ENCODE data around the gene DLL3.
"Not testable (repeated sequence)": the region's sequence is repeated elsewhere in the genome, so short reads cannot be mapped to it uniquely, and the experiment has no call there.

The DLL3 gene

GRCh38 chr19:39498798-39499642 is at the start of gene DLL3:
Gene DLL3, plus strand, starts transcription at chr19:39498947. Its CDS starts 28 bp downstream, at chr19:39498975.
- no peak for DNase-seq

DNA sequence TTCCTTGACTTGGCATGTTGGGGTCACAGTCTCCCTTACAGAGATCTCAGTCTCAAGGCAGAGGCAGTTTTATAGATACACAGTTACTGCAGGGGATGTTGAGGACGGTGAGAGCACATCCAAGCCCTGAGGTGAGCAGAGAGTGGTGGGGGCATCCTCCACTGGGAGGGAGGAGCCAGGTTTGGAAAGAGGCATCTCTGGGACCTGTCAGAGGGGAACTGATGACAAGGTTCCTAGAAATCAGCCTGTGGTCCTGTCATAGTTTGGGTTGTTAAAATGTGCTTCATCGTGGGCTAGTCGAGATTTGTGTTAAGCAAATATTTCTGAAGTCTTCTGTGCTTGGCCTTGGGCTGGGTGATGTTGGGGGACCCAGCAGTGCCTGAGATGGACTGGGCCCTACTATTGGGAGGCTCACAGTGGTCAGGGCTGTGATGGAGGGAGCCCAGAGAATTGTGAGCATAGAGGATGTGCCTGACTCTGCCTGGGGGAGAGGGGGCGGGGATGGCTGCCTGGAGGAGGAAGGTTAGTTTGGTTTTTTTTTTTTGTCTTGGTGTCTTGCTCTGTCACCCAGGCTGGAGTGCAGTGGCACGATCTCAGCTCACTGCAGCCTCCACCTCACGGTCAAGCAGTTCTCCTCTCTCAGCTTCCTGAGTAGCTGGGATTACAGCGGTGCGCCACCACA is 49.5 kb upstream of the DLL3 start:
- DNase-seq, result no peak

- DNase-seq, result not testable (repeated sequence)
These were observed 47.5 kb upstream of the DLL3 start for GRCh38 chr19:39451257-39451656.

- no peak for DNase-seq
These were observed 35.3 kb upstream of the DLL3 start for GRCh38 chr19:39463403-39463802.

DNA sequence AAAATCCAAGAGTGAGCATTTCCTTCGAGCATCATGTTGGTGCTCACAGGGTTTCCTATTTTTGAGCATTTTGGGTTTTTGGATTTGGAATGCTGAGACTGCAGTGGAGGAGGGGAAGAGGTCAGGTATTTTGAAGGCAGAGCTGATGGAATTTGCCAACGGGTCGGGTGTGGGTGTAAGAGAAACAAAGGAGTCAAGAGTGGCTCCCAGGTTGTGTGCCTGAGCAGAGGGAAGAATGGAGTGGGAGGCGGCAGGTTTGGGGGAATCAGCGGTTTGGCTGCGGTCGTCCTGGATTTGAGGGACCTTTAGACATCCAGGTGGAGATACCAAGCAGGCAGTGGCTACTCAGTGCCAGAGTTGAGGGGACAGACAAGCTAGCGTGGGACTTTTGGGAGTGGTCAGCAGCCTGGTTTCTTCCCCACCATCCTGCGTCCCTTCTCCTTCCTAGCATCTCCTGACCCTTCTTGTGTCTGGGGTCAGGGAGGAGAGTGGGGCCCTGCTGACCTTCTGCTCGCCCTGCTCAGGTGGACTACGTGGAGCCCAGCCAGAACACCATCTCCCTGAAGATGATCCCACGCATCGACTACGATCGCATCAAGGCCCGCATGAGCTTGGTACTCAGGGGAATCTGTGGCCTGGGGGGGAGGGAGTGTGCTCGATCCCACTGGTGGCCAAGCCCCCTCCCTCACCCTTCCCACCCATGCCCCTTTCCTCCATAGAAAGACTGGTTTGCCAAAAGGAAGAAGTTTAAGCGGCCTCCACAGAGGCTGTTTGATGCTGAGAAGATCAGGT is 32.6 kb upstream of the DLL3 start:
- no peak for DNase-seq

DNA sequence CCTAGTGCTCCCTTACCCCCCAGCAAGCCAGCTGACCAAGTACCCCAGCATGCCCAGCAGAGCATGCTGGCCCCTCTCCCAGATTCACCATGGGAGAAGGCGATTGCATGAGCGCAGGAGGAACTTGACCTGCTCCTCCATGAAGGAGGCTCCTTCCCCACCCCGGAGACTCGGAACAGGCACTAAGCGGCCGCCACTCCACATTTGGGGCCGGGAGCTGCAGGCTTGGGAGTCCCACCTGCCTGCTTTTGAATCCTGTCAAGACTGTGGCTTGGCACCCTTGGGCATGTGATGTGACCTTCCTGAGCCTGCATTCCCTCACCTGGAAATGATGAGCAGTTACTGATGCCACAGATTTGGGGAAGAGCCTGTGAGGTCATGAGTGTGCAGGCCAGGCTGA is 30.8 kb upstream of the DLL3 start:
- no peak for DNase-seq

- no peak for DNase-seq
These were observed 29.7 kb upstream of the DLL3 start for GRCh38 chr19:39469036-39469435.

- no peak for DNase-seq
These were observed 29.2 kb upstream of the DLL3 start for GRCh38 chr19:39469567-39469966.

- DNase-seq, result no peak
These were observed 27.9 kb upstream of the DLL3 start for GRCh38 chr19:39470724-39471339.

DNA sequence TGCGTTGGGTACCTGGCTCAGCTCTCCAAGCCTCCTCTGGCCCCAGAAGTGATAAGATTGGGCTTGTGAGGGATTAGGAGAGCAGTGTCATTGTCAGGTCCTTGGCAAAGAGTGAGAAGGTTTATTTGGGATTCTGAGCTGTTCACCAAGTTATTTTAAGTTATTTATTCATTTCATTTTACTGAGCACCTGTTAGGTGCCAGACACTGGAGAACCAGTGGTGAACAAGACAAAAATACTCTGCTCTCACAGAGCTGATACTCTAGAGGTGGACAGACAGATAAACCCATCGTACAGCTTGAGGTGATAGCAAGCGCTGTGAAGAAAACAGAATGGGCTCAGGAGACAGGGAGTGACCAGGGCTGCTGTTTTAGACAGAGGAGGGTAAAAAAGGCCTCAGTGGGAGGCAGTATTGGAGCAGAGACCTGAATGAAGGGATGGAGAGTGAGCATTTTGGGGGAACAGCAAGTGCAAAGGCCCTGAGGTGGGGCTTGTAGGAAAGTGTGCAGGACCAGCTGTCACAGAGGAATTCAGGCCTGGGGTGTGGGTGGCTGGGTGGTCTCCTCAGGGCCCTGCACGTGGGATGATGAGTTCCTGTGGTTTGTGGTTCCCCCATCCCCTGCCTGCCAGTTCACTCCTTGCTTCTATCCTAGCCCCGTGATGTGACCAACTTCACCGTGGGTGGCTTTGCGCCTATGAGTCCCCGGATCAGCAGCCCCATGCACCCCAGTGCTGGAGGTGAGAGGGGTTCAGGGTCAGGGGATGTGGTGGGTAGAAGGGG is 26.8 kb upstream of the DLL3 start:
- DNase-seq, result no peak

DNA sequence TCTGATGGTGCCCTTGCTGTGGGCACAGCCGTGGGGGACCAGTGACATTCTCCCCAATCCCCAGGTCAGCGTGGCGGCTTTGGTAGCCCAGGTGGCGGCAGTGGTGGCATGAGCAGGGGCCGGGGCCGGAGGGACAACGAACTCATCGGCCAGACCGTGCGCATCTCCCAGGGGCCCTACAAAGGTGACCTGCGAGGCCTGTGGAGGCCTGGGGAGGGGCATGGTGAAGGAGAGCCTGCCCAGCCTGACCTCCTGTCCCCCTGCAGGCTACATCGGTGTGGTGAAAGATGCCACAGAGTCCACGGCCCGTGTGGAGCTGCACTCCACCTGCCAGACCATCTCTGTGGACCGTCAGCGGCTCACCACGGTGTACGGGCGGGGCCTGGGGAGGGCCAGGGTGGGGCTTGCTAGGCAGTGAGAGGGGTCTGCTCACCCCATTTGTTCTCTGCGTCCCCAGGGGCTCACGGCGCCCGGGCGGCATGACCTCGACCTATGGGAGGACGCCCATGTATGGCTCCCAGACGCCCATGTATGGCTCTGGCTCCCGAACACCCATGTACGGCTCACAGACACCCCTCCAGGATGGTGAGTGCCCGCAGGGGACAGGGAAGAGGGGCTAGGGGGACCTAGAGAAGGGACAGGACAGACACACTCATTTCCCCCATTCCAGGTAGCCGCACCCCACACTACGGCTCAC is 25.9 kb upstream of the DLL3 start:
- DNase-seq, result no peak

- no peak for DNase-seq
These were observed 25.2 kb upstream of the DLL3 start for GRCh38 chr19:39473443-39473960.

- peak; percentile 34 for DNase-seq
These were observed 24.6 kb upstream of the DLL3 start for GRCh38 chr19:39474139-39474620.

- no peak for DNase-seq
These were observed 23.0 kb upstream of the DLL3 start for GRCh38 chr19:39475748-39476147.

DNA sequence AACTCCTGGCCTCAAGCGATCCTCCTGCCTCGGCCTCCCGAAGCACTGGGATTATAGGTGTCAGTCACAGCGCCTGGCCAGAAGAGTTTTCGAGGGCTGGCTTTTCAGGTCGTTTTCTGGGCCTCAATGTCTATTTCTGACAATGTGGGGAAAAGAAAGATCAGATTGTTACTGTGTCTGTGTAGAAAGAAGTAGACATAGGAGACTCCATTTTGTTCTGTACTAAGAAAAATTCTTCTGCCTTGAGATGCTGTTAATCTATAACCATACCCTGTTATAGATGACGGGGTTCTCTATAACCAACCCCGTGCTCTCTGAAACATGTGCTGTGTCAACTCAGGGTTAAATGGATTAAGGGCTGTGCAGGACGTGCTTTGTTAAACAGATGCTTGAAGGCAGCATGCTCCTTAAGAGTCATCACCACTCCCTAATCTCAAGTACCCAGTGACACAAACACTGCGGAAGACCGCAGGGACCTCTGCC is 19.4 kb upstream of the DLL3 start:
- not testable (repeated sequence) for DNase-seq

- DNase-seq, result peak; percentile 4
These were observed 18.8 kb upstream of the DLL3 start for GRCh38 chr19:39479916-39480315.

- DNase-seq, result peak; percentile 98
These were observed 18.2 kb upstream of the DLL3 start, which contains the start of gene TIMM50 for GRCh38 chr19:39480337-39481228. Gene TIMM50, plus strand, starts transcription at chr19:39480838. Its CDS starts 16 bp downstream, at chr19:39480854.

GRCh38 chr19:39481229-39481545 is 17.6 kb upstream of the DLL3 start:
- no peak for DNase-seq

DNA sequence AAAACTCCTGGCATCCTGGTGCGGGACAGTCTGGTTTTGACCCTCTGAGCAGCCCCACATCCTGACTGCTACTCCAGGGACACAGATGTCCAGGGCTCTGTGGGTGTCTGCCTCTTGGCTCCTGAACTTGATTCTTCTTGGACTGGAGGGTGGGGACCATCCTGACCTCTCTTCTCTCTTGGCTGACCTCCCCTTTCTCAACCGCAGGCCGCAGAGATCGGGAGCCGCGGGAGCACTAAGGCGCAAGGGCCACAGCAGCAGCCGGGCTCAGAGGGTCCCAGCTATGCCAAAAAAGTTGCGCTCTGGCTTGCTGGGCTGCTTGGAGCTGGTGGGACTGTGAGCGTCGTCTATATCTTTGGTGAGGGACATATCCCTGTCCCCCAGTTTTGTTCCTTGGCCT is 17.1 kb upstream of the DLL3 start:
- DNase-seq, result no peak

- DNase-seq, result no peak
These were observed 15.6 kb upstream of the DLL3 start for GRCh38 chr19:39483141-39483540.

Data from hematopoietic multipotent progenitor cell treated with erythropoietin and hydrocortisone succinate and interleukin-3 and kit ligand, for 8 days (in vitro differentiated cells).